HFFc6 (cell line): ENCODE data around the gene CXCL5. TPM values are rescaled to one million over a fixed set of nuclear protein-coding genes. Genes with fewer than 3 reads are reported as not detected.

Experiments used
- DNase-seq: peaks from one replicate; pipeline ENCODE4 v3.0.0-alpha.2; 2018
- H3K27ac Mint-ChIP-seq: 2 replicates; pipeline ENCODE4 v1.8.0; 2020; ENCODE audit warnings: mild to moderate bottlenecking, mixed read lengths
- H3K27me3 Mint-ChIP-seq: 2 replicates; pipeline ENCODE4 v1.8.0; 2021; ENCODE audit warnings: mild to moderate bottlenecking, moderate library complexity, mixed read lengths; ENCODE audit not compliant: insufficient read depth
- H3K36me3 Mint-ChIP-seq: 2 replicates; pipeline ENCODE4 v1.8.0; 2021; ENCODE audit warnings: low read depth, mixed read lengths
- H3K4me1 Mint-ChIP-seq: 2 replicates; pipeline ENCODE4 v1.8.0; 2020; ENCODE audit warnings: low read depth, mixed read lengths
- H3K4me3 Mint-ChIP-seq: 2 replicates; pipeline ENCODE4 v1.8.0; 2020; ENCODE audit warnings: mild to moderate bottlenecking, moderate library complexity, mixed read lengths
- H3K9me3 Mint-ChIP-seq: 2 replicates; pipeline ENCODE4 v1.8.0; 2020; ENCODE audit warnings: mild to moderate bottlenecking, mixed read lengths
- total RNA-seq, 6 experiments: library from RNA; stranded (reverse); fragmentation: NEBNext Ultra II Directional; extraction: Animal tissue kit (Norgen Biotek cat#: 25700); gene quantifications; 2 replicates in 1 of 6; 3 replicates in 5 of 6; pipeline ENCODE4 v1.2.3, GENCODE V29; 2021
- TF ChIP-seq, protein P1 (sequence below): fragments of 200-600 bp; sonication (generic); IDR thresholded peaks from 2 replicates; pipeline ENCODE4 v1.5.0; 2021; ENCODE audit warnings: antibody characterized with exemption, mild to moderate bottlenecking

Gene CXCL5
- total RNA-seq, 6 experiments from 2014 or later: 0.07 to 0.17 (median 0.14) TPM; not detected in 3

DNA sequence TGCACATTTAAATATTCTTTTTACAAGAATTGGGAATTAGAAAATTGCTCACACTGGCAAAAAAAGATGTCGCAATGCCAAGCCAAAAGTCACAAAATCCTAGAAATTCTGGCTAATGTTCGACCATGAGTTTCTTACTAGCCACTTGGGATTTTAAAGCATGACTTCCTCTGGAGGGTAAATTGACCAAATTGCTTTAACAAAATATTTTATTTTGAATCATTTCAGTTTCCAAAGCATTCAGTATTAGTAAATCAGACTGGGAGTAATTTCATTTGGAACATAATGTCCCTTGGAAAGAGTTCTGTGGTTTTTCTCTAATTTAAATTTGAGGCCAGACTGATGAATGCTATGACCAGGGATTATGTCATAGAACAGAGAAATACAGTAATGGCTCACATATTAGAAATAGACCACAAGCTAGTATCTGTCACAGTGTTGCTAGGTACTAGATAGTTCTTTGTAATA is 7.6 kb upstream of the CXCL5 start:
- peaks cover 13% of the 10 kb centered on the region for H3K4me1 Mint-ChIP-seq
- DNase-seq: no peak
- no peaks in the 10 kb centered on the region for H3K9me3 Mint-ChIP-seq
- no peak overlapping the region for H3K27ac Mint-ChIP-seq
- H3K36me3 Mint-ChIP-seq: no peaks in the 10 kb centered on the region
- TF ChIP-seq, protein P1, sequence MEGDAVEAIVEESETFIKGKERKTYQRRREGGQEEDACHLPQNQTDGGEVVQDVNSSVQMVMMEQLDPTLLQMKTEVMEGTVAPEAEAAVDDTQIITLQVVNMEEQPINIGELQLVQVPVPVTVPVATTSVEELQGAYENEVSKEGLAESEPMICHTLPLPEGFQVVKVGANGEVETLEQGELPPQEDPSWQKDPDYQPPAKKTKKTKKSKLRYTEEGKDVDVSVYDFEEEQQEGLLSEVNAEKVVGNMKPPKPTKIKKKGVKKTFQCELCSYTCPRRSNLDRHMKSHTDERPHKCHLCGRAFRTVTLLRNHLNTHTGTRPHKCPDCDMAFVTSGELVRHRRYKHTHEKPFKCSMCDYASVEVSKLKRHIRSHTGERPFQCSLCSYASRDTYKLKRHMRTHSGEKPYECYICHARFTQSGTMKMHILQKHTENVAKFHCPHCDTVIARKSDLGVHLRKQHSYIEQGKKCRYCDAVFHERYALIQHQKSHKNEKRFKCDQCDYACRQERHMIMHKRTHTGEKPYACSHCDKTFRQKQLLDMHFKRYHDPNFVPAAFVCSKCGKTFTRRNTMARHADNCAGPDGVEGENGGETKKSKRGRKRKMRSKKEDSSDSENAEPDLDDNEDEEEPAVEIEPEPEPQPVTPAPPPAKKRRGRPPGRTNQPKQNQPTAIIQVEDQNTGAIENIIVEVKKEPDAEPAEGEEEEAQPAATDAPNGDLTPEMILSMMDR: no peak
- H3K4me3 Mint-ChIP-seq: no peak overlapping the region
- peaks cover 4% of the 10 kb centered on the region; the same call in 1 of the 2 replicates for H3K27me3 Mint-ChIP-seq

DNA sequence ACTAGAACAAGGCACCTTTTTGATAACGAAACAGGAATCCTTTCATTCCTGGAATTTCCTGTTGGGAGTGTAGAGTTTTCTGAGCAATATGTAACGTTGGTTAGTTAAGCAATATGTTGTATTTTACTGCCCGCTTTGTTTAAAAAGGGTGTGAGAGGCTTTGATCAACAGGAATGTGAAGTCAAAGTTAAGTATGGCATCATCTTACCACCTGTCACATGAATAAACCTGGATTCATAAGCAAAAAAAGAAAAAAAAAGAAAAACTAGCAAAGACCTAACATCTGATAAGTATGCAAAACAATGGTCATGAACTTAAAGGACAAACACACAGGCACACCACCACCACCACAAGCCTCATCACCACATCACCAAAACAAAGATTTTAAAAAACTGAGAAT is 7.1 kb upstream of the CXCL5 start:
- Mint-ChIP-seq H3K36me3 (no peaks in the 10 kb centered on the region), H3K4me3 (no peak overlapping the region), H3K4me1 (peaks cover 13% of the 10 kb centered on the region), H3K27me3 (peaks cover 3% of the 10 kb centered on the region; the same call in 1 of the 2 replicates), H3K27ac (no peak overlapping the region), H3K9me3 (no peaks in the 10 kb centered on the region)
- DNase-seq: no peak
- TF ChIP-seq, protein P1: no peak

DNA sequence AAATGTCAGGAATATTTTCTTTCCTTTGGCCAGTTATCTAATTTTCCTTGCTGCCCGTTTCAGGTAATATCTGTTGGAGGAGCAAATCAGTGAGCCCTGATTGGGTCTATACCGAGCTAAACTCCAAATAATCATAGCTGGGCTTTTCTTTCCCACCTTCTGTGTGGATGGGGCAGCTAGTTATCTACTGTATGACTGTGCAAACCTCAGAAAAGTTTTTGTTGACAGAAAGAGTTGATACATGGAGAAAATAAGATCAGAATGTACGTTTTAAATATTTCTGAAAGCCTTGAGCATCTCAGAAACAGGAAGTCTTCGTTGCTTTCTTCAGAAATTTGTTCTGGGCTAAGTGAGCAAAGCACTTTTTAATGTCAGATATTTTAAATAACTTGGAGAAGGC is 6.2 kb upstream of the CXCL5 start:
- H3K36me3 Mint-ChIP-seq: no peaks in the 10 kb centered on the region
- no peak overlapping the region for H3K27ac Mint-ChIP-seq
- no peaks in the 10 kb centered on the region for H3K9me3 Mint-ChIP-seq
- no peak for DNase-seq
- TF ChIP-seq, protein P1: no peak
- H3K4me1 Mint-ChIP-seq: peaks cover 13% of the 10 kb centered on the region
- H3K27me3 Mint-ChIP-seq: peaks cover 2% of the 10 kb centered on the region; the same call in 1 of the 2 replicates
- H3K4me3 Mint-ChIP-seq: no peak overlapping the region

DNA sequence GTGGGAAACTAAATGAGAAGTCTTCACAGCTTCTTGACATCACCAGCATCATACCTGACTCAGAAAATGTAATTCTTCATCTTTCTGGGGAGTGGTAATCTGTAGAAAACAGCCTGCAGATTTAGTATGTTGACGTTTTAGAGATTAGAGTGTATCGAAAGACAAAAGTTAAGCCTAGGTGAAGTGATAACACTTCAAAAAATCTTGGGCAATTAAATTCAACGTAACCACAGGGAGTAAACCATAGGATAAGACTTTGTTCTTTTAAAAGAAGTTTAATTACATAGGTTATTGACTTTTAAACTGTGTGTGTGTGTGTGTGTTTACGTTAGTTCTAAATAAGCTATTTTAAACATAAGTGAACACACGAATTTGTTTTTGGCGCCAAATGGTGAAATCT is 1.8 kb upstream of the CXCL5 start:
- peaks cover 3% of the 10 kb centered on the region; the same call in 1 of the 2 replicates for H3K27me3 Mint-ChIP-seq
- peaks cover 12% of the 10 kb centered on the region for H3K4me1 Mint-ChIP-seq
- DNase-seq: no peak
- no peak overlapping the region for H3K4me3 Mint-ChIP-seq
- no peaks in the 10 kb centered on the region for H3K9me3 Mint-ChIP-seq
- no peaks in the 10 kb centered on the region for H3K36me3 Mint-ChIP-seq
- TF ChIP-seq, protein P1: no peak
- no peak overlapping the region for H3K27ac Mint-ChIP-seq

DNA sequence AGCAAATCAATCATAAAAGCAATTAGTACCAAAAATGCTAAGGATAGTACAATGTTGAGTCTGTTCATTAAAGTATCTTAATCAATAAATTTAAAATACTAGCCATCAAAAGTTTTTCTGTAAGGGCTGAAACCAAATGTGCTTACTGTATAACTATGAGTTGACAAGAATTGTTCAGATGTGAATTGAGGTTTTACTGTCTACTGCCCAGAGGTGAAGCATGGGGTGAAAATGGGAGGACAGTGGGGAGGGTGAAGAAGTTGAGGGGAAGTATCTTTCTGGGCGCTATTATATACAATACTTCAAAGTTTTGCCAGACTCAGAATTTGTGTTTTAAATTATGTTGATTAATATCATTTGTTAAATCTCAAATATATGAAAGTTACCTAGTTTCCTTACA is 6.4 kb downstream of the CXCL5 start:
- DNase-seq: no peak
- Mint-ChIP-seq H3K36me3 (no peaks in the 10 kb centered on the region), H3K4me3 (no peak overlapping the region), H3K27me3 (peaks cover 6% of the 10 kb centered on the region; the same call in 1 of the 2 replicates), H3K27ac (no peak overlapping the region), H3K4me1 (no peaks in the 10 kb centered on the region), H3K9me3 (no peaks in the 10 kb centered on the region)
- TF ChIP-seq, protein P1: no peak

DNA sequence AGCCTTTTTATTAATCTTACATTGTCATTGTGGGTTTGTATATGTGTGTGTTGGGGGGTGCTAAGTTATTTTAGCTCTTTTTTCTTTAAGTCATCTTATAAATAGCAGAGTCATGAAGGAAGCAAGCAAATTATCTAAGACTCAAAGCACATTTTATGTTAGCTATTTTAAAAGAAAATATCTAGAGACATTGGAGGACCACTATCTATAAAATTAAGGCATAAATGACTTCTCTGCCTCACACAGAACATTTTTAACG is 6.8 kb downstream of the CXCL5 start:
- peaks cover 7% of the 10 kb centered on the region; the same call in 1 of the 2 replicates for H3K27me3 Mint-ChIP-seq
- DNase-seq: no peak
- H3K27ac Mint-ChIP-seq: no peak overlapping the region
- H3K4me3 Mint-ChIP-seq: no peak overlapping the region
- no peaks in the 10 kb centered on the region for H3K9me3 Mint-ChIP-seq
- TF ChIP-seq, protein P1: no peak
- H3K36me3 Mint-ChIP-seq: no peaks in the 10 kb centered on the region
- no peaks in the 10 kb centered on the region for H3K4me1 Mint-ChIP-seq
